MM.1S (cell line): ENCODE results near the gene PCYT2.

Experiments
- DNase-seq: peaks from one replicate; pipeline ENCODE4 v3.0.0-alpha.2; 2015
- H2AFZ ChIP-seq: fragments of 300-600 bp; sonication (generic); 2 replicates; pipeline ENCODE4 v1.6.0; 2016; ENCODE audit warnings: antibody characterized with exemption, low read length
- H3F3A ChIP-seq: fragments of 300-600 bp; sonication (generic); 2 replicates; pipeline ENCODE4 v1.6.1; 2016; ENCODE audit warnings: mild to moderate bottlenecking, antibody characterized with exemption, low read length, moderate library complexity, mixed read lengths; ENCODE audit not compliant: insufficient read depth
- H3K27ac ChIP-seq: fragments of 300-600 bp; sonication (generic); 2 replicates; pipeline ENCODE4 v1.5.1; 2016; ENCODE audit warnings: mild to moderate bottlenecking, low read length
- H3K27me3 ChIP-seq: fragments of 300-600 bp; sonication (generic); replicated peaks from 2 replicates; pipeline ENCODE4 v1.6.0; 2016; ENCODE audit warnings: low read length; ENCODE audit not compliant: insufficient read depth
- H3K36me3 ChIP-seq: fragments of 300-600 bp; sonication (generic); replicated peaks from 2 replicates; pipeline ENCODE4 v1.6.1; 2016; ENCODE audit warnings: mild to moderate bottlenecking, low read length, mixed read lengths; ENCODE audit not compliant: insufficient read depth
- H3K4me1 ChIP-seq: fragments of 300-600 bp; sonication (generic); 2 replicates; pipeline ENCODE4 v1.6.1; 2016; ENCODE audit warnings: low read length, mixed read lengths
- H3K4me2 ChIP-seq: fragments of 300-600 bp; sonication (generic); 2 replicates; pipeline ENCODE4 v1.6.0; 2016; ENCODE audit warnings: low read depth, low read length
- H3K4me3 ChIP-seq: fragments of 300-600 bp; sonication (generic); 2 replicates; pipeline ENCODE4 v1.5.1; 2016; ENCODE audit warnings: low read length, mixed read lengths
- H3K79me2 ChIP-seq: fragments of 300-600 bp; sonication (generic); 2 replicates; pipeline ENCODE4 v1.6.1; 2016; ENCODE audit warnings: mixed run types, low read length, mixed read lengths
- H3K9ac ChIP-seq: fragments of 300-600 bp; sonication (generic); 2 replicates; pipeline ENCODE4 v1.6.1; 2016; ENCODE audit warnings: low read length, mixed read lengths
- H3K9me2 ChIP-seq: fragments of 300-600 bp; sonication (generic); replicated peaks from 2 replicates; pipeline ENCODE4 v1.6.1; 2016; ENCODE audit warnings: mild to moderate bottlenecking, low read length, mixed read lengths; ENCODE audit not compliant: insufficient read depth
- H3K9me3 ChIP-seq: fragments of 300-600 bp; sonication (generic); replicated peaks from 2 replicates; pipeline ENCODE4 v1.6.1; 2016; ENCODE audit warnings: mild to moderate bottlenecking, low read length, mixed read lengths; ENCODE audit not compliant: insufficient read depth
- H4K20me1 ChIP-seq: fragments of 300-600 bp; sonication (generic); 2 replicates; pipeline ENCODE4 v1.6.1; 2016; ENCODE audit warnings: mild to moderate bottlenecking, low read length, moderate library complexity, mixed read lengths; ENCODE audit not compliant: insufficient read depth
- CTCF ChIP-seq: fragments of 300-600 bp; sonication (generic); IDR thresholded peaks from 2 replicates; pipeline ENCODE4 v1.5.1; 2016; ENCODE audit warnings: antibody characterized with exemption, low read length, mixed read lengths
- EZH2 ChIP-seq: fragments of 300-600 bp; sonication (generic); optimal IDR thresholded peaks from 2 replicates; pipeline ENCODE3; 2017; ENCODE audit warnings: low read depth, mild to moderate bottlenecking, antibody characterized with exemption, low read length, mixed read lengths
- EZH2phosphoT487 ChIP-seq: fragments of 300-600 bp; sonication (generic); IDR thresholded peaks from 2 replicates; pipeline ENCODE4 v1.6.1; 2018; ENCODE audit warnings: antibody characterized with exemption, low read length

Gene PCYT2

GRCh38 chr17:81944858-81945257 lies 33.7 kb upstream of the PCYT2 start:
- Histone ChIP-seq H3K4me2 (no peak overlapping the region), H4K20me1 (no peaks in the 10 kb centered on the region), H3F3A (no peaks in the 10 kb centered on the region), H3K9me3 (no peaks in the 10 kb centered on the region), H3K9me2 (no peaks in the 10 kb centered on the region), H3K27ac (no peak overlapping the region), H3K79me2 (no peaks in the 10 kb centered on the region), H3K27me3 (peaks cover 16% of the 10 kb centered on the region), H3K4me1 (no peaks in the 10 kb centered on the region), H2AFZ (no peak overlapping the region), H3K9ac (no peak overlapping the region), H3K36me3 (no peaks in the 10 kb centered on the region), H3K4me3 (no peak overlapping the region)
- TF ChIP-seq EZH2 (no peak), EZH2phosphoT487 (no peak), CTCF (no peak)
- no peak for DNase-seq

- Histone ChIP-seq H3K9me2 (no peaks in the 10 kb centered on the region), H3K36me3 (no peaks in the 10 kb centered on the region), H3K4me1 (no peaks in the 10 kb centered on the region), H4K20me1 (no peaks in the 10 kb centered on the region), H3K9me3 (no peaks in the 10 kb centered on the region), H3K4me3 (no peak overlapping the region), H3K4me2 (no peak overlapping the region), H2AFZ (no peak overlapping the region), H3K79me2 (no peaks in the 10 kb centered on the region), H3F3A (no peaks in the 10 kb centered on the region), H3K27me3 (peaks cover 33% of the 10 kb centered on the region), H3K27ac (no peak overlapping the region), H3K9ac (no peak overlapping the region)
- DNase-seq = no peak
- TF ChIP-seq EZH2phosphoT487 (no peak), EZH2 (no peak), CTCF (no peak)
Observed at GRCh38 chr17:81942167-81942553, 31.0 kb upstream of the PCYT2 start.

DNA sequence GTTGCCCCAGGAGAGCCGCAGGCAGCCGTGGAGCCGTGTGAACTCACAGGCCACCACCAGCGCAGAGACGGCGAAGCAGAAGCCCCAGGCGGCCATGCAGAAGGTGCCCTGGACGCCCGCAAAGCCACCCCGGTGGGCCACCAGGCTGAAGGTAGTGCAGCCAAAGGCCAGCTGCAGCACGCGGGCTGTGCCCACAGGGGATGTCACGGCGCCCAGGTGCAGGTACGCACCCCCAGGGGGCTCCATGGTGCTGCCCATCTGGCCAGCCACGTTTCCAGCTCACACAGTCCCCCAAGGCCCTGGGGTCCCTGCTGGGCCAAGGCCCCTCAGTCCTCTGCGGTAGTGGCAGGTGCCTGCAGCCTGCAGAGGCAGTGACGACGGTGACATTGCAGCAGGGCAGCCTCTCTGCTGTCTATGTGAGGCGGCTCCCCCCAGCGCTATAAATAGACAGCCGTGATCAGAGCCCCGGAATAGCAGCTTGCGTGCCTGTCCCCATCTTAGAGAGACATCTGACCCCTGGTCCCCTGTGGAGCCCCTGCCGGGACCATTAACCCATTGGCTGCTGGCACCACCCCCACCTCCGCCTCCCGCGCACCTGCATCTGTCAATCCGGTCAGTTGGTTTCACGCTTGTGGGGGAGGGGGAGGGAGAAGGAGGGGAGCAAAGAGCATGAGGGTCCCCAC lies 30.4 kb upstream of the PCYT2 start:
- DNase-seq = no peak
- H3K4me1 ChIP-seq = no peaks in the 10 kb centered on the region
- no peak for TF ChIP-seq EZH2
- TF ChIP-seq EZH2phosphoT487 = no peak
- TF ChIP-seq CTCF = no peak
- no peaks in the 10 kb centered on the region for H3K9me3 ChIP-seq
- no peaks in the 10 kb centered on the region for H3F3A ChIP-seq
- no peaks in the 10 kb centered on the region for H3K9me2 ChIP-seq
- H4K20me1 ChIP-seq = no peaks in the 10 kb centered on the region
- H3K79me2 ChIP-seq = peaks cover 4% of the 10 kb centered on the region
- H2AFZ ChIP-seq = no peak overlapping the region
- H3K4me2 ChIP-seq = no peak overlapping the region
- H3K9ac ChIP-seq = no peak overlapping the region
- no peaks in the 10 kb centered on the region for H3K36me3 ChIP-seq
- H3K4me3 ChIP-seq = no peak overlapping the region
- no peak overlapping the region for H3K27ac ChIP-seq
- peaks cover 33% of the 10 kb centered on the region for H3K27me3 ChIP-seq
